RWPE2 (cell line): ENCODE results near the gene PCDH8.

Experiments
- ATAC-seq: fragments of 200-7000 bp; cut with Tn5 transposase; 3 replicates; pipeline ENCODE4 v1.9.1; 2021; ENCODE audit warnings: low read depth
- DNase-seq: peaks from one replicate; pipeline ENCODE4 v3.0.0-alpha.2; 2020; ENCODE audit warnings: low spot score
- H3K27ac ChIP-seq: fragments of 450-650 bp; 2 replicates; pipeline ENCODE4 v1.5.1; 2017; ENCODE audit warnings: mild to moderate bottlenecking; ENCODE audit not compliant: poor library complexity, severe bottlenecking
- H3K27me3 ChIP-seq: fragments of 250-450 bp; sonication (Bioruptor Pico); 2 replicates; pipeline ENCODE4 v1.5.1; 2021; ENCODE audit warnings: mild to moderate bottlenecking, moderate library complexity; ENCODE audit not compliant: insufficient read depth, poor library complexity, severe bottlenecking
- H3K36me3 ChIP-seq: fragments of 250-450 bp; sonication (Bioruptor Pico); 2 replicates; pipeline ENCODE4 v1.5.1; 2020; ENCODE audit warnings: low read depth, mild to moderate bottlenecking, moderate library complexity
- H3K4me1 ChIP-seq: fragments of 250-450 bp; sonication (Bioruptor Pico); 2 replicates; pipeline ENCODE4 v1.5.1; 2021; ENCODE audit warnings: mild to moderate bottlenecking, moderate library complexity; ENCODE audit not compliant: insufficient read depth, poor library complexity, severe bottlenecking
- H3K4me3 ChIP-seq: fragments of 250-450 bp; sonication (Bioruptor Pico); 2 replicates; pipeline ENCODE4 v1.5.1; 2021; ENCODE audit warnings: mild to moderate bottlenecking, moderate library complexity; ENCODE audit not compliant: severe bottlenecking
- H3K9me3 ChIP-seq: fragments of 250-450 bp; sonication (Bioruptor Pico); 2 replicates; pipeline ENCODE4 v1.5.1; 2021; ENCODE audit warnings: mild to moderate bottlenecking, moderate library complexity; ENCODE audit not compliant: severe bottlenecking
- TF ChIP-seq, protein P1 (sequence below): fragments of 450-650 bp; IDR thresholded peaks from one replicate; pipeline ENCODE4 v1.5.1; 2017; ENCODE audit warnings: mild to moderate bottlenecking, moderate library complexity; ENCODE audit not compliant: poor library complexity, severe bottlenecking

Gene PCDH8

DNA sequence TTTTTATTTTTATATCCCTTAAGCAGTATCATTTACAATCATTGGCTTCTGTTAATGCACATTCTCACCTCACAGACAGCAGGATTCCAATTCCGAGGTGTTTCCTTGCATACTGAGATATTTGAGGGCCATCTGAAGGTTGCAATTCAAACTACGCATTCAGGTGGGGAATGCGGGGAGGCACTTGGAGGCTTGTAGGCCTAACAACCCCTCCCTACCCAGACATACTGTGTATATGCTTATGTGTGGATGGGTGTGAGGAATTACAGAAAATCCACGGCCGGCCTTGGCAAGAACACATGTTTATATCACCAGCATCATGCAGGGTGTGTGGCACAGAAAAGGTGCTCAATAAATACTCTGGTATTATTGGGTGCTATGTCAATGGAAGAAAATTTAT is 43.3 kb upstream of the PCDH8 start:
- H3K36me3 ChIP-seq = no peaks in the 10 kb centered on the region
- TF ChIP-seq, protein P1, sequence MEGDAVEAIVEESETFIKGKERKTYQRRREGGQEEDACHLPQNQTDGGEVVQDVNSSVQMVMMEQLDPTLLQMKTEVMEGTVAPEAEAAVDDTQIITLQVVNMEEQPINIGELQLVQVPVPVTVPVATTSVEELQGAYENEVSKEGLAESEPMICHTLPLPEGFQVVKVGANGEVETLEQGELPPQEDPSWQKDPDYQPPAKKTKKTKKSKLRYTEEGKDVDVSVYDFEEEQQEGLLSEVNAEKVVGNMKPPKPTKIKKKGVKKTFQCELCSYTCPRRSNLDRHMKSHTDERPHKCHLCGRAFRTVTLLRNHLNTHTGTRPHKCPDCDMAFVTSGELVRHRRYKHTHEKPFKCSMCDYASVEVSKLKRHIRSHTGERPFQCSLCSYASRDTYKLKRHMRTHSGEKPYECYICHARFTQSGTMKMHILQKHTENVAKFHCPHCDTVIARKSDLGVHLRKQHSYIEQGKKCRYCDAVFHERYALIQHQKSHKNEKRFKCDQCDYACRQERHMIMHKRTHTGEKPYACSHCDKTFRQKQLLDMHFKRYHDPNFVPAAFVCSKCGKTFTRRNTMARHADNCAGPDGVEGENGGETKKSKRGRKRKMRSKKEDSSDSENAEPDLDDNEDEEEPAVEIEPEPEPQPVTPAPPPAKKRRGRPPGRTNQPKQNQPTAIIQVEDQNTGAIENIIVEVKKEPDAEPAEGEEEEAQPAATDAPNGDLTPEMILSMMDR = no peak
- no peak for ATAC-seq
- no peaks in the 10 kb centered on the region for H3K27me3 ChIP-seq
- no peak overlapping the region for H3K4me3 ChIP-seq
- H3K4me1 ChIP-seq = no peaks in the 10 kb centered on the region
- no peak for DNase-seq
- no peak overlapping the region for H3K27ac ChIP-seq
- no peaks in the 10 kb centered on the region for H3K9me3 ChIP-seq

DNA sequence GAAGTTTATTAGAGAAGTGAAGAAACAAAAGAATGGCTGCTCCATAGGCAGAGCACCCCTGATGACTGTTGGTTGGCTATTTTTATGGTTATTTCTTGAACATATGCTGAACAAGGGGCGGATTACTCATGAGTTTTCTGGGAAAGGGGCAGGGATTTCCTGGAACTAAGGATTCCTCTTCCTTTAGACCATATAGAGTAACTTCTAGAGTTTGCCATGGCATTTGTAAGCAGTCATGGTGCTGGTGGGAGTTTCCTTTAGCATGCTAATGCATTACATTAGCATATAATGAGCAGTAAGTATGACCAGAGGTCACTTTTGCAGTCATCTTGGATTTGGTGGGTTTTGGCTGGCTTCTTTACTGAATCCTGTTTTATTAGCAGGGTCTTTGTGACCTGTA is 38.7 kb upstream of the PCDH8 start:
- Histone ChIP-seq H3K27me3 (no peaks in the 10 kb centered on the region), H3K4me1 (no peaks in the 10 kb centered on the region), H3K9me3 (no peaks in the 10 kb centered on the region), H3K36me3 (no peaks in the 10 kb centered on the region), H3K27ac (no peak overlapping the region), H3K4me3 (no peak overlapping the region)
- ATAC-seq (no peak), DNase-seq (no peak)
- TF ChIP-seq, protein P1 = no peak

DNA sequence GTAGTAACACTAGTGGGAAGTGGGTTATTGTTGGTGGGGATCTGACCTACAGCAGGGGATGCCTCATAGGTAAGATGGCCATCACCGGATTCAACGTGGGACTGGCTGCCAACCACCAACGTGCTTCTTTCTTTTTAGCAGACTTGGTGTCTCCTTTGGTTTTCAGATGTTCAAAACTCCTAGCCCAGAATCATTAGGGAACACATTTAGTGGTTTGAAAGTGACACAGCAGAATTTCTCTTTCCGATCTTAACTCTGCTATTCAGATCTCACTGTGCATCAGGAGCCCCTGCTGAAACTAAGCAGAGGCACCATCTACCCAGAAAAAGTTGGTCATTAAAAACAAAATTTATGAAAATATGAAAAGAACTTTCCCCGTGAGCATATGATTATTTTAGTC is 36.7 kb upstream of the PCDH8 start:
- Histone ChIP-seq H3K4me1 (no peaks in the 10 kb centered on the region), H3K27me3 (no peaks in the 10 kb centered on the region), H3K36me3 (no peaks in the 10 kb centered on the region), H3K27ac (no peak overlapping the region), H3K4me3 (no peak overlapping the region), H3K9me3 (no peaks in the 10 kb centered on the region)
- ATAC-seq (no peak), DNase-seq (no peak)
- TF ChIP-seq, protein P1 = no peak

DNA sequence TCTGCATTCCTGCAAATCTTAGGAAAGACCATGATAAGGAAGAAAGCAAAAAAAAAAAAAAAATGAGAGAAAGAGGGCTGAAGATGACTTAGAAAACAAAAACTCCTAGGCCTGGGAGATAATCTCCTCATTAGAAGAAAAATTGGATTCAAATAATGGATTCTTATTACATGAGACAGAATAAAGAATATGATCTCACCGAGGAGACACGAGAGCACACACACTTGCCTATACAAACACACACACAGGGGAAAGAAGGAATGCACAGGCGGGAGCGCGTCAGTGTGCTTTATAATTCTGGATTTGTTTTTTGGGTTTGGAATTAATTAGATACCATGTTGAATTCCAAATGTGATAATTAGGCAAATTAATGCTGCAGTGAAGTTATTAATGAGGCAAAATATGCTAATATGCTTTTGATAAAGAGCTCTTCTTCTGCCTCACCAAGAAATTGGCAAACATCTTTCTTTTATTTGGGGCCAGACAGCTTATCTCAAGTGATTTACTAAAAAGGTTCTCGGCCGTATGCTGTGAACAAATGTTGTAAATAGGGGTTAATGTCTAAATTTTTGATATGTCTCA is 36.1 kb upstream of the PCDH8 start:
- Histone ChIP-seq H3K4me1 (no peaks in the 10 kb centered on the region), H3K36me3 (no peaks in the 10 kb centered on the region), H3K9me3 (no peaks in the 10 kb centered on the region), H3K27me3 (no peaks in the 10 kb centered on the region), H3K27ac (no peak overlapping the region), H3K4me3 (no peak overlapping the region)
- DNase-seq = no peak
- no peak for ATAC-seq
- TF ChIP-seq, protein P1 = no peak

DNA sequence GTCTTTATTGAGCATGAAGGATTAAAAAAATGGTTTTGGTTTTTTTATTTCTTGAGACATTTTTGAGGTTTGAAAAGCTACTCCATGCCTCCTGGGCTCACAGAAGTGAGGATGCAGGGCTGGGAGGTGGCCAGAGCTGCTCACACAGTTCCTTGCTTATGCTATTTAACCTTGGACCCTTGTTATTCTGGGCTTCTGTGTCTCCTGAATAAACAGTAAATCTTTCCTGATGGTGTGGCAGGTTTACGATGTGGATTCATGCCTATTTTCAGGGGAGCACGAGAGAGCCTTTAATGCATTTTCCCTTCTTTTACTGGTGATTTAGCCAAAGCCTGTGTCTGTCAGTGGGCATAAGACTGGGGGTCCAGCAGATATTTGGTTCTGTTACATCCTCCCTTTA is 34.3 kb upstream of the PCDH8 start:
- Histone ChIP-seq H3K27me3 (no peaks in the 10 kb centered on the region), H3K4me1 (no peaks in the 10 kb centered on the region), H3K4me3 (no peak overlapping the region), H3K36me3 (no peaks in the 10 kb centered on the region), H3K9me3 (no peaks in the 10 kb centered on the region), H3K27ac (no peak overlapping the region)
- ATAC-seq (no peak), DNase-seq (no peak)
- TF ChIP-seq, protein P1 = no peak
